ENCODE data around the gene CXXC1.

Gene CXXC1

DNA sequence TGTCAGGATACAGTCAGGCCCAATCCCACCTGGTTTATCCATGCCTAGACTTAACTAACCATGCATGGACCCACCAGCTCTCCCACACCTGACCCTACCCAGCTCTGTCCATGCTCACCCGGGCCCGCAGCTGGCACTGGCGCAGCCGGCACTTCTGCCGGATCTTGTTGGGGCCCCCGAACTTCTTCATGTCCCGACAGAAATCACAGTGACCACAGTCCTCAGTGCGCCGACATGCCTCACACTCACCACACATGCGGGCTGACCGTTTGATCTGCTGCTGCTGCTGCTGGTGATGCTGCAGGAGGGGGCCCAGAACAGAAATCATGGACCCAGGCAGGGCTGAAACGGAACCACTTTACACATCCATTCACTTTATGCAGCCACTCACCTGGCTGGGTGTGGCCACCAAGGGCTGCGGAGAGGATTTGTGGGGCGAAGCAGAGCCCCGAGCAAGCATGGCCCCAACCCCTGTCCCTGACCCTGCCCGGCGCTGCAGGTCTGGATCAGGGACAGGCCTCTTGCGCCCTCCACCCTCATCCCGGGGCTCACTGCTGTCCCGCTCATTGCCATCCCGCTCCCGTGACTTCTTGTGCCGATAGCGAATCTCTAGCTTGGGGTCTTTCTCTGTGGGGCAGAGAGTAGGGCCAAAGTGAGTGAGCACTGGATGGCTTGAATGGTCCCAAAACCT, 1.7 kb downstream of the CXXC1 start:
- DNase-seq (no peak), ATAC-seq (replicated peaks) (no peak)
- no peaks in the 10 kb centered on the region for H3K27me3 Mint-ChIP-seq
- peak overlapping the region; percentile 94 for H3K4me3 Mint-ChIP-seq
- H3K27ac Mint-ChIP-seq = peak overlapping the region; percentile 57
- peaks cover 49 to 61% of the 10 kb centered on the region in 2 donors for H3K36me3 Mint-ChIP-seq
- no peaks in the 10 kb centered on the region for H3K9me3 Mint-ChIP-seq
- peaks cover 39 to 58% of the 10 kb centered on the region in 2 donors for H3K4me1 Mint-ChIP-seq

DNA sequence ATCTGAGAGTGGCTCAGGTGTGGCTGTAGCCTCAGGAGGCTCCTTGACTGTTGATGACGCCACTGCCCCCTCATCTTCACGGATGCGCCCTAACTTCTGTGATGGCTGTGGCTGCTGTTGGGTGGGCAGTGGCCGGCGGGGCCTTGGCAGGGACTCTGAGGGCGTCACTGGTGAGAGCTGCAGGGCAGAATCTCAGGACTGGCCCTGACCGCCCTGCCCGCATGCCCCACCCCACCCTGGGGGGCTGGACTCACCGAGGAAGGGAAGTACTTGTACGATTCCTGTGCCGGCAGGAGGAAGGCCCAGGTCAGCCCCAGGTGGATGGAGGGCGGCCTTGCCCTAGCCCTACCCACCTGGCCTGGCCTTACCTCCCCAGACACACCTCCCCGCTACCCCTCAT, 2.4 kb downstream of the CXXC1 start:
- no peaks in the 10 kb centered on the region for H3K27me3 Mint-ChIP-seq
- no peaks in the 10 kb centered on the region for H3K9me3 Mint-ChIP-seq
- no peak overlapping the region for H3K4me3 Mint-ChIP-seq
- DNase-seq (no peak), ATAC-seq (replicated peaks) (no peak)
- peak overlapping the region; percentile 60 for H3K27ac Mint-ChIP-seq
- peaks cover 47 to 65% of the 10 kb centered on the region in 2 donors for H3K4me1 Mint-ChIP-seq
- H3K36me3 Mint-ChIP-seq = peaks cover 51 to 67% of the 10 kb centered on the region in 2 donors

DNA sequence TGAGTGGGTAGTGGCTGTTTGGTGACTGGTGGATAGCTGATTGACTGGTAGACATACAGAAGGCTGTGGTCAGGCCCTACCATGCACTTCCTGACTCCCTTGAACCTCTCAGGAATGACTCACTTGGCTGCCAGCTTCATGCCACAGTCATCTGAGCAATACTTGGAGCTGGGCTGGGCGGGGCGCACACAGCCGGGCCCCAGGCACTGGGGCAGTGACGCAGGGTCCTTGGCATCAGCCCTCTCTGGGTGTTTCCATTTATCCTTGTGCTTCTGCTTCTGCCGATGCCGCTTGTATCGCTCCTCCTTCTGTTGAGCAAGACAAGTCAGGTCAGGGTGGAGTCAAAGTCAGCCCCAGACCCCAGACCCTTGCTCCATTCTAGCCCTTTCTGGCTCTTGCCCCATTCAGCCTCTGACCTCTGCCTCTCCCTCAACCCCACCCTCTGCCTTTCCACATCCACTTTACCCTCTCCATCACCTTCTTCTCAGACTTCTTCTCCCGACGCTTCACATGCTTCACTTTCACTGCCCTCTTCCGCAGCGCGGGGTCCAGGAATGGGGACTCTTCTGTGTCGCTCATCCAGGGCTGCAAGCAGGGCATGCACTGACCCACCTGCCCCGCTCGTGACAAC, 3.1 kb downstream of the CXXC1 start:
- Mint-ChIP-seq H3K36me3 (peaks cover 51 to 68% of the 10 kb centered on the region in 2 donors), H3K27ac (peak overlapping the region; percentile 60), H3K9me3 (no peaks in the 10 kb centered on the region), H3K4me1 (peaks cover 50 to 70% of the 10 kb centered on the region in 2 donors), H3K27me3 (no peaks in the 10 kb centered on the region), H3K4me3 (no peak overlapping the region)
- ATAC-seq (replicated peaks) (no peak), DNase-seq (no peak)

DNA sequence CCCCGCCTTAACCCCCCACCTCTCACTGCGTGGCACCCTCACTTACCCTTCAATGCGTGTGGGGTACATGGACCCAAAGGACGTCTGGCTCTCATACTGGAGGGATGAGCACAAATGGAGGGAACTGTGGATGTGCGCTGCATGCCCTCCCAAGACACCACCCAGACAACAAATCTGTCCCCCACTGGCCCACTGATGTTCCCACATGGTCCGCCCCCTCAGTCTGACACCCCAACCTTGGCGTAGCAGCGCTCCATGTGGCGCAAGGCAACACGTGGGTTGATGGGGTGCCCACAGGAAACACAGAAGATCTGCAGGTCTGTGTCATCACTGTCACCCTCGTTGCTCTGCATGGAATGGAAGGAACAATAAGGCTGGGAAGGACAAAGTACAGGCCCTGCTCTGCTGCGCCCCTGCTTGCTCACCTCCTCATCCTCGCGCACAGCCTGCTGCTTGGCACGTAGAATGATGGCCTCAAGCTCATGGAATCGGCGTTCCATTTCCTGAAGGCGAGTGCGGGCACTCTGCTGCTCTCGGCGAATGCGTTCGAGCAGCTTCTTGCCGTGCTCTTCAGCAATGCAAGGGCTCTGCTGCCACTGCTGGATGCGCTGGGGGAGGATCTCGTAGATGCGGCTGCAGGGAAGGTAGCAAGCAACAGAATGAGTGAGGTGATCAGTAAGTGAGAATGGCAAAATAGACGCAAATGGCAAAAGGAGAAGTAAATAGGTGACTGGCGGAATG, 3.9 kb downstream of the CXXC1 start:
- no peaks in the 10 kb centered on the region for H3K27me3 Mint-ChIP-seq
- no peak for DNase-seq
- peaks cover 51 to 74% of the 10 kb centered on the region in 2 donors for H3K36me3 Mint-ChIP-seq
- no peak for ATAC-seq (replicated peaks)
- peaks cover 56 to 76% of the 10 kb centered on the region in 2 donors for H3K4me1 Mint-ChIP-seq
- peak overlapping the region; percentile 74 for H3K27ac Mint-ChIP-seq
- H3K9me3 Mint-ChIP-seq = no peaks in the 10 kb centered on the region
- H3K4me3 Mint-ChIP-seq = no peak overlapping the region

DNA sequence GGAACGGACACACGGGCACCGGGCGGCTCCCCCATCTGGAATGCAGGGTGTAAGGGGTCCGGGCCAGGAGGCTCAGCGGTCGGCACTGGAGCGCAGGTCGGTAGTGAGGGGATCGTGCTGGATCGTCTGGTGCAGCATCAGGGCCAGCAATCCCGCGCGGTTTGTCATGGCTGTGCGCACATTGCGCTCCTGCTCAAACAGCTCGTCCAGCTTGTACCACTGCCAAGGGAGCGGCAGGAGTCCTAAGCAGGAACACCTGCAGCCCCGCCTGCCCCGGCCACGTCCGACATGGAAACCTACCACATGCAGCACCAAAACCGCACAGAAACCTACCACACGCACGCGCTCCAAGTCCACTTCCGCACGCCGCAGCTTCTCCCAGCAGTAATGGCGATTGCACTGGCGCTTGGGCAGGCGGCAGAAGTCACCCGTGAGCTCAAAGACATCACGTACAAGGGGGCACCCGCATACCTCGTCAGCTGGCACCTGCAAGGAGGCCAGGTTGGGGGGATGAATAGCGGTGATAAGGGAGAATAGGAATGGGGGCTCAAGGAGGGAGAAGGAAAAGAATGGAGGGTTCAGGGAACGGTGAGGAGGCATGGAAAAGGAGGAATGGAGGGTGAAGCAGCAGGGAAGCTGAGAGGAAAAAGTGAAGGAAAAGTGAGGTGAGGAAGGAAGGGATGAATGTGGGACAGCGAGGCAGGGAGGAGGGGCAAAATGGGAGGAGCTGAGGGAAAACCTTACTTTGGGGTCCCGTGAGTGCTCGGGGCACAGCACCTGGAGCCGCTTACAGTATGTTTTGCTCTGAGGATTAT, 4.8 kb downstream of the CXXC1 start:
- DNase-seq (no peak), ATAC-seq (replicated peaks) (no peak)
- peaks cover 56 to 76% of the 10 kb centered on the region in 2 donors for H3K4me1 Mint-ChIP-seq
- H3K36me3 Mint-ChIP-seq = peaks cover 51 to 74% of the 10 kb centered on the region in 2 donors
- no peaks in the 10 kb centered on the region for H3K27me3 Mint-ChIP-seq
- H3K27ac Mint-ChIP-seq = peak overlapping the region; percentile 74
- H3K9me3 Mint-ChIP-seq = no peaks in the 10 kb centered on the region
- H3K4me3 Mint-ChIP-seq = peak overlapping the region; percentile 96 to 97

DNA sequence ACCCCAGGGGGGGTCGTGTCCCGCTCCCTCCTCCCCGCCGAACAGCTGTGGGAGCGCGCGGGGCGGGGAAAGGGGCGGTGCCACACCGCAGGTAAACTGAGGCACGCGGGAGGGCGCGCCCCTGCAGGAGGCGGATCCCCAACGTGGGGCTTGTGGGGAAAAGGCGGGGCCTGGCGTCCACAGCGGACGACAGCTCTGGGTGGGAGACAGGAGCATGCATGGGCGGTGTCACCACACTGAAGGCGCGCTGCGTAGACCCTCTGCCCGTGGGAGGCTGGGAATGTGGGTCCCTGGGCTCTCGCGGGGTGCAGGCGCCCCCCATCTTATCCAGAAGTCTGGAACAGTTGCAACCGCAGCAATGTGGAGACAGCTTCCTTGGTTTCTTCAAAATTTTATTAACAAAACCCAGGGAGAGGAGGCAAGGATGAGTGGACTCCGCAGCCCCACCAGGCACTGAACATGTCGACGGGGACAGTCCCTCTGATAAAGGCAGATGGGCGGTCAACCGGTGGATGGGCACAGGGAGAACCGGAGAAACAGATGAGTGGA, 5.4 kb downstream of the CXXC1 start:
- Mint-ChIP-seq H3K27ac (peak overlapping the region; percentile 97), H3K4me1 (peaks cover 53 to 72% of the 10 kb centered on the region in 2 donors), H3K27me3 (no peaks in the 10 kb centered on the region), H3K36me3 (peaks cover 49 to 69% of the 10 kb centered on the region in 2 donors), H3K4me3 (peak overlapping the region; percentile 96 to 97), H3K9me3 (no peaks in the 10 kb centered on the region)
- ATAC-seq (replicated peaks) (no peak), DNase-seq (no peak)

DNA sequence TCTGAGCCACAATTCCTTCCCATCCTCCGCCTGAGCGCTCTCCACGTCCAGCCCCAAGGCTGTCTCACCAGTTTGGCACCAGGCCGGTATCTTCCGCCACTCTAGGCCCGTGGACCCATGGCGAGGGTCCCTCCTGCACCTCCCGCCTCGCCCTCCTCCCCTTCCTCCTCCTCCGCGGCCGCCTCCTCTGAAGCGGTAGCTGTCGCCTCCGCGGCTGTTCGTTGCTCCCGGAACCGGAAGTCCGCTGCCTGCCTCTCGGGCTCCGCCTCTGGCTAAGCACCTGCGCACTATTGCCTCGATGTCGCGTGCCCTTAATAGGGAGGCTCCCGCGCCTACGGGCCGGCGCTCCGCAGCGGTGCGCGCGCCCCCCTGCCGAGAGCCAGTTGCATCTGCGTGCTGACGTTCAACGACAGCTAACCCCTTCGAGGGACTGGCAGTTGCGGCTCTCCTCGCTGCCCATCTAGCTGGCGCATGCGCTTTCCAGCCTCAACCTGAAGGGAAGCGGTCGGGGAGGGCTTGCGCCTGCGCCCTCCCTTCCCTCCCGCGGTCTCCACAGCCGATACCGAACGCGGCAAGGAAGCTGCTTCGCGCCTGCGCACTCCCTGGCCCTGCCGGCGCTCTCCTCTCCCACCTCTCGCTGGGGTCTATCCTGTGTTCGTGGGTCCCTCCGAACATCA, 6.1 kb downstream of the CXXC1 start, which contains the start of gene MBD1:
MBD1 (minus strand) TSS at position 229 of the 677 bp plus-strand sequence. CDS start 1,531 bp downstream, outside the sequence.
- peaks cover 53 to 69% of the 10 kb centered on the region in 2 donors for H3K36me3 Mint-ChIP-seq
- H3K4me1 Mint-ChIP-seq = peaks cover 47 to 66% of the 10 kb centered on the region in 2 donors
- H3K9me3 Mint-ChIP-seq = no peaks in the 10 kb centered on the region
- no peaks in the 10 kb centered on the region for H3K27me3 Mint-ChIP-seq
- ATAC-seq (replicated peaks) (peak; percentile 96), DNase-seq (peak; percentile 98)
- H3K27ac Mint-ChIP-seq = peak within 1 kb of the TSS; percentile 97
- H3K4me3 Mint-ChIP-seq = peak within 1 kb of the TSS; percentile 96 to 97

DNA sequence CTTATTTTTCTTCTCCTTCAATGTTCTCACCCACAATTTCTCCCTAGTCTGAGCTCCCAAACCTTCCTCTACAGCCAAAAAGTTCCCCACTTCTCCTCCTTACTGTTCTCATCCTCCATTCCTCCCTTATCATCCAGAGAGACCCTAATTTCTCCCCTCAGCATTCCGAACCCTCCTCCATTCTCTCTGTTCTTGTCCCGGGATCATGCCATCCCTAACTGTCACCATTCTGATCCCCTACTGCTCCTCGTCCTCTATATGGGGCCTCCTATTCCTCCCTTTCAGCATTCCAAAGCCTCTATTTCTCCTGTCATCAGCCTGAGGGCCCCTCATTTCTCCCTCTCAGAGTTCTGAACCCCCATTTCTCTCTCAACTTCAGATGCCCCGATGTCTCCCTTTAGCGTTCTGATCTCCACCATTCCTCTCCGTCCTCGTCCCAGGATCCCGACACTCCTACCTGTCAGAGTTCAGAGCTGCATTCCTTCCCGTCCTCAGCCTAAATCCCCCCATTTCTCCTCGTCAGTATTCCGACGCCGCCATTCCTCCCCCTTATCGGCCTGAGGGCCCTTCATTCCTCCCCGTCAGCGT, 6.7 kb downstream of the CXXC1 start:
- no peaks in the 10 kb centered on the region for H3K27me3 Mint-ChIP-seq
- peak overlapping the region; percentile 97 for H3K27ac Mint-ChIP-seq
- peaks cover 42 to 60% of the 10 kb centered on the region in 2 donors for H3K4me1 Mint-ChIP-seq
- DNase-seq = no peak
- H3K4me3 Mint-ChIP-seq = peak overlapping the region; percentile 96 to 97
- H3K9me3 Mint-ChIP-seq = no peaks in the 10 kb centered on the region
- H3K36me3 Mint-ChIP-seq = peaks cover 55 to 71% of the 10 kb centered on the region in 2 donors
- no peak for ATAC-seq (replicated peaks)

DNA sequence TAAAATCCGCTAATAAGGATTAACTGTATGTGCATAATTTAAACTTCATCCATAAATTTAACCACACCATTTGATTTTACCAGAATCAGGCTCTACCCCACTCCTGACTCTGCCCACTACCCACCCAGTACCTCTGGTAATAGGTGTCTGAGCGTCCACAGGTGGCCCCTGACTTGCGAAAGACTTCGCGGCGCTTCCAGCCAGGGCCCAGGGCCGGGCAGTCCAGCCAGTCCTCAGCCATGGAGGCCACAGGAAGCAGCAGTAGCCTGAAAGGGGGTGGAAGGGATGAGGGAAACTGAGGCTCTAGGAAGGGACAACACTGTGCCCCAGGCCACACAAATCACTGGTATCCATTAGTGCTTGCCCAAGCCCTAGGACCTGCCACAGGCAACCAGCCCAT, 7.7 kb downstream of the CXXC1 start:
- ATAC-seq (replicated peaks) (no peak), DNase-seq (no peak)
- peaks cover 56 to 72% of the 10 kb centered on the region in 2 donors for H3K36me3 Mint-ChIP-seq
- peaks cover 44 to 53% of the 10 kb centered on the region in 2 donors for H3K4me1 Mint-ChIP-seq
- H3K4me3 Mint-ChIP-seq = peak overlapping the region; percentile 96 to 97
- no peaks in the 10 kb centered on the region for H3K27me3 Mint-ChIP-seq
- H3K27ac Mint-ChIP-seq = peak overlapping the region; percentile 97
- no peaks in the 10 kb centered on the region for H3K9me3 Mint-ChIP-seq

DNA sequence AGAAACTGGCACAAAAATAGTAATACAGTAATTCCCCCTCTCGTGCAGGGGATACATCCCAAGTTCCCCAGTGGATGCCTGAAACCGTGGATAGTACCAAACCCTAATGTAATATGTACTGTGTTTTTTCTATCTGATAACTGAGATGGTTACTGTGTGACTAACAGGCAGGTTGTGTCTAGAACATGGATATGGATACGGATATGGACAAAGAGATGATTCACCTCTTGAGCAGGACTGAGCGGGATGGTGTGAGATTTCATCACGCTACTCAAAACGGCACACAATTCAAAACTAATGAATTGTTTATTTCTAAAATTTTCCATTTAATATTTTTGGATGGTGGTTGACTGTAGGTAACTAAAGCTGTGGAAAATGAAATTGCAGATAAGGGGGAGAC, 9.6 kb downstream of the CXXC1 start:
- Mint-ChIP-seq H3K27ac (no peak overlapping the region), H3K36me3 (peaks cover 55 to 71% of the 10 kb centered on the region in 2 donors), H3K4me3 (no peak overlapping the region), H3K4me1 (peaks cover 32 to 40% of the 10 kb centered on the region in 2 donors), H3K9me3 (no peaks in the 10 kb centered on the region), H3K27me3 (no peaks in the 10 kb centered on the region)
- no peak for ATAC-seq (replicated peaks)
- no peak for DNase-seq

DNA sequence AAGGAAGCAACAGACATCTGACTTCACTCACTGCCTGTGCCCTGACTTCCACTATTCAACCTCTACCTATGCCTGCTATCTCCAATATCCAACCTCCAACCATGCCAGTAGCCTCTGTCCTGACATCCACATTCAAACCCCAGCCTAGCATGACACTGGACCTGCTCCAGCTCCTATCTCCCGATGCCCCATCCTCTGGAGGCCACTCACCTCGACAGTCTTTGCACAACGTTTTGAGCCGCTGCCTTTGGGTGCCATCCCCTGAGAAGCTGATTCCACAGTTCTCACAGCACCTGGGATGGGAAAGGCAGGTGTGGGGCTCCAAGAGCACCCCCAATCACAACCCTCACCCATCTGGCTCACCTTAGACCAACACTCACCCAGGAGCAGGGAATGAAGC, 11.0 kb downstream of the CXXC1 start:
- Mint-ChIP-seq H3K27me3 (no peaks in the 10 kb centered on the region), H3K27ac (no peak overlapping the region), H3K36me3 (peaks cover 50 to 65% of the 10 kb centered on the region in 2 donors), H3K9me3 (no peaks in the 10 kb centered on the region), H3K4me3 (no peak overlapping the region), H3K4me1 (peaks cover 25% of the 10 kb centered on the region in 2 donors)
- ATAC-seq (replicated peaks) (no peak), DNase-seq (no peak)

DNA sequence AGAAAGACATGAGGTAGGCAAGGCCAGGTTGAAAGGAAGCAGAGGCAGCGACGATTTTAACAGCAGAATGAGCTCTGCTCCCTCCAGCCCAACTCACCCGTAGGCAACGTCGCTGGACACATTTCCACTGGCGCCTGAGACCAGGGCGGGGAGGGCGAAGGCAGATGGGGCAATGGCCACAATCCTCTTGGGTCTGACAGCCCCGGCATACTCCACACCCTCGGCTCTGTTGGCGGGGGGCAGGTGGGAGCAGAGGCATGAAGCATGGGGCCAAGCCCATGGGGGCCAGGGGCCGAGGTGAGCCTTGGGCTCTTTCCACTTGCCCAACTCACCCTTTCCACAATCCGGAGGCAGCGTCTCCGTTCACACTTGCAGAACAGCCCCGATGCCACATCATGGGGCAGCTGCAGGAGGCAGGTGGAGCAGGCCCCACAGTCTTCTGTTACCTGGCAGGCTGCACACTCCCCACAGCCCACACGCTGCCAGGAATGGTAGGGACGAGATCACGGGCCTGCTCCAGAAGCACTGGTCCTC, 11.9 kb downstream of the CXXC1 start:
- no peaks in the 10 kb centered on the region for H3K27me3 Mint-ChIP-seq
- no peak for ATAC-seq (replicated peaks)
- H3K9me3 Mint-ChIP-seq = no peaks in the 10 kb centered on the region
- peaks cover 16 to 18% of the 10 kb centered on the region in 2 donors for H3K4me1 Mint-ChIP-seq
- H3K4me3 Mint-ChIP-seq = no peak overlapping the region
- no peak overlapping the region for H3K27ac Mint-ChIP-seq
- H3K36me3 Mint-ChIP-seq = peaks cover 47 to 59% of the 10 kb centered on the region in 2 donors
- no peak for DNase-seq

DNA sequence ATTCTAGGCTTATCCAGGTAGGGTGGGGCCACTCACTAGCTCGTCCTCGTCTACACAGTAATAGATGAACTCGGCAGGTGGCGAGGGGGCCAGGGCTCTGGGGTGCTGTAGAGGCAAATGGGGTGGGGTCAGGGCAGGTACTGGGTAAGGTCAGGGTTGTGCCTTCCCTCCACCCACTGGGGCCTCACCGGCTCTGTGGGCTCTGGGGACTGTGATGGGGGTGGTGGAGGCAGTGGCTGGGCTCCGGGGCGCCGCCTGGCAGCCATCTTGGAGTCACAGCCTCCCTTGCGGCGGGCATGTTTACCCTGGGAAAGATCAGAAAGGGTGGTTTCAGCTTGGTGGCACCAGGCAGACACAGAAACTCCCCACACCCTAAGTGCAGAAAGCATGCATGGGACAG, 12.6 kb downstream of the CXXC1 start:
- Mint-ChIP-seq H3K4me3 (no peak overlapping the region), H3K27me3 (no peaks in the 10 kb centered on the region), H3K4me1 (peaks cover 10 to 11% of the 10 kb centered on the region in 2 donors), H3K27ac (no peak overlapping the region), H3K36me3 (peaks cover 49 to 57% of the 10 kb centered on the region in 2 donors), H3K9me3 (no peaks in the 10 kb centered on the region)
- DNase-seq (no peak), ATAC-seq (replicated peaks) (no peak)
